Activated CD4-positive, alpha-beta memory T cell treated with anti-CD3 and anti-CD28 coated beads, Interleukin-2, amount 10 ng/mL, durations not matched to agents 7 days and 5 days (primary cell): ENCODE results near the gene TEAD1. TPM values are rescaled to one million over a fixed set of nuclear protein-coding genes. Genes with fewer than 3 reads are reported as not detected.
A peak's percentile ranks its signal among the peaks of the same experiment; 100 is the strongest.

Source experiments
- CTCF ChIA-PET: fragments of 350-600 bp; sonication (Branson Sonifier 250); formaldehyde crosslinking; loops from one replicate; lab custom pipeline; 2021; ENCODE audit warnings: antibody characterized with exemption, inconsistent platforms; lab: Charles Lee
- POLR2A ChIA-PET: fragments of 350-600 bp; sonication (Branson Sonifier 250); formaldehyde crosslinking; loops from one replicate; lab custom pipeline; 2021; ENCODE audit warnings: antibody characterized with exemption; lab: Charles Lee
- DNase-seq: peaks from one replicate; pipeline ENCODE4 v3.0.0-alpha.2; 2020
- H3K27ac Mint-ChIP-seq: one replicate; pipeline ENCODE4 v1.8.0; 2021; ENCODE audit warnings: mild to moderate bottlenecking, mixed read lengths
- H3K27me3 Mint-ChIP-seq: one replicate; pipeline ENCODE4 v1.8.0; 2021; ENCODE audit warnings: mixed read lengths
- H3K36me3 Mint-ChIP-seq: one replicate; pipeline ENCODE4 v1.8.0; 2021; ENCODE audit warnings: low read depth, mixed read lengths
- H3K4me1 Mint-ChIP-seq: one replicate; pipeline ENCODE4 v1.8.0; 2021; ENCODE audit warnings: mixed read lengths
- H3K4me3 Mint-ChIP-seq: one replicate; pipeline ENCODE4 v1.8.0; 2021; ENCODE audit warnings: mild to moderate bottlenecking, mixed read lengths
- H3K9me3 Mint-ChIP-seq: one replicate; pipeline ENCODE4 v1.8.0; 2021; ENCODE audit warnings: mixed read lengths
- total RNA-seq, 2 experiments: library from RNA; stranded (reverse); gene quantifications; one replicate each; pipeline ENCODE4 v1.2.3, GENCODE V29; 2021

The TEAD1 gene
- 1 to 10 TPM in 1 of 2 experiments, under 1 TPM in 1; 0.98 to 1.0 TPM for total RNA-seq

DNA sequence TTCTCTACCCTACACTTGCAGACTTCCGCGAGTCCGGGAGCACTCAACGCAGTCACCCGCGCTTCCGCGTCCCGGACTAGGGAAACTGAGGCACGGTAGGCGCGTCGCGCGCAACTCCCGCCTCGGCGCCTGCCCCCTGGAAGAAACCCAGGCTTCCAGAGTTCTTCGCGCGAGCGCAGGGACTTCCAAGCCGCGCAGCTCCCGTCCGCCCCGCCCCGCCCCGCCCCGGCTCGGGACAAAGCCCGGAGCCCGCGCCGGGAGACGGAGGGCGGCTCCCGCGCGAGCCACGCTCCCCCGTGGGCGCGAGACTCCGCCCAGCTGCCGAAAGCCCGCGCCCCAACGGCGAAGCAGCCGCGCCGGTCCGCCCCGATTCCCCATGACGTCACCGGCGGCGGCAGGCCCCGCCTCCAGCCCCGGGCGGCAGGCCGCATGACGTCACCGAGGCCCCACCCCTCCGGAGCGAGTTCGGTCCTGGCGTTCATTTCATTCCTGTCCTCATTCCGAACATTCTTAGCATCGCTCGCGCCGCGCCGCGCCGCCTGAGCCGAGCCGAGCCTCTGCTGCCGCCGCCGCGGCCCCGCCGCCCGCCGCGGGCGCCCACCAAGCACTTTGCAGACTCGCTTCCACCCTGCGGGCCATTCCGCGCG, at the start of gene TEAD1:
Gene TEAD1, plus strand, starts transcription at position 498 of the 647 bp plus-strand sequence.
- Mint-ChIP-seq H3K27ac (peak within 1 kb of the TSS; percentile 34), H3K27me3 (peaks cover 58% of the 10 kb centered on the region), H3K36me3 (no peaks in the 10 kb centered on the region), H3K9me3 (no peaks in the 10 kb centered on the region), H3K4me3 (peak within 1 kb of the TSS; percentile 78), H3K4me1 (peaks cover 11% of the 10 kb centered on the region)
- ChIA-PET CTCF (interaction anchor here (1.0 kb wide), 1 partner anchor 215 kb away, joined by 3 read pairs; no protein-coding TSS in a partner anchor), POLR2A (no interaction called here)
- DNase-seq = peak; percentile 91

DNA sequence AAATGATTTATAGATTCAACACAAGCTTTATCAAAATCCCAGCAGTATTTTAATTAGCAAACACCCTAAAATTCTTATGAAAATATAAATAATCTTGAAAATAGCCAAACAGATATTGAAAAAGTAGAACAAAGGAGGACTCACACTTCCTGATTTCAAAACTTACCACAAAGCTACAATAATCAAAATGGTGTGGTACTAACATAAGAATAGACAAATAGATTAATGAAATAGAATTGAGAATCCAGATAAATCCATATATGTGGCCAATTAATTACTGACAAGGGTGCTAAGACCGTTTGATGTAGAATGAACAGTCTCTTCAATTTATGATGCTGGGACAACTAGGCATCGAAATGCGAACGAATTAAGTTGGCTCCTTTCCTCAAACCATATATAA, 49.6 kb upstream of the TEAD1 start:
- H3K27me3 Mint-ChIP-seq = peaks cover 5% of the 10 kb centered on the region
- no peaks in the 10 kb centered on the region for H3K4me1 Mint-ChIP-seq
- H3K36me3 Mint-ChIP-seq = no peaks in the 10 kb centered on the region
- CTCF ChIA-PET = interaction anchor here (1.7 kb wide), 1 partner anchor 25 kb away, joined by 5 read pairs; no protein-coding TSS in a partner anchor
- no peak overlapping the region for H3K27ac Mint-ChIP-seq
- DNase-seq = no peak
- H3K9me3 Mint-ChIP-seq = peaks cover 7% of the 10 kb centered on the region
- no peak overlapping the region for H3K4me3 Mint-ChIP-seq
- POLR2A ChIA-PET = no interaction called here

DNA sequence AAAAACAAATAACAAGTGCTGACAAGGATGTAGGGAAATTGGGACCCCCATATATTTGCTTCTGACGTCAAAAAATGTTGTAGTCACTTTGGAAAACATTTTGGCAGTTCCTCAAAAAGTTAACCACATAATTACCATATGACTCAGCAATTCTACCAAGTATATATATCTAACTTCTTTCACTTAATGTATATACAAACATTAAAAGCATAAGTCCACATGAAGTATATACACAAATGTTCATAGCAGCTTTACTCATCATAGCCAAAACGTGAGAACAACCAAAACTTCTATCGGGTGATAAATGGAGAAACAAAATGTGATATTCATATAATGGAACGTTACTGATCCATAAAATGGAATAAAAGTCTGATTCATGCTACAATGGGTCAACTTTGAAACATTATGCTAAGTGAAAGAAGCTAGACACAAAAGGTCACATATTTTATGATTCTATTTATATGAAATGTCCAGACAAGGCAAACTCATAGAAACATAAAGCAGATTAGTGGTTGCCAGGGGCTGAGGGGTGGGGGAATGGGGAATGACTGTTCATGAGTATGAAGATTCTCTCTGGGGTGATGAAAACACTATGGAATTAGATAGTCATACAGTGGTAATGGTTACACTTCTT, 48.7 kb upstream of the TEAD1 start:
- no peaks in the 10 kb centered on the region for H3K36me3 Mint-ChIP-seq
- no peaks in the 10 kb centered on the region for H3K4me1 Mint-ChIP-seq
- no peak for DNase-seq

GRCh38 chr11:12626616-12627015, 47.6 kb upstream of the TEAD1 start:
- POLR2A ChIA-PET = no interaction called here
- CTCF ChIA-PET = no interaction called here
- Mint-ChIP-seq H3K9me3 (peaks cover 7% of the 10 kb centered on the region), H3K27me3 (peaks cover 1% of the 10 kb centered on the region), H3K27ac (no peak overlapping the region), H3K4me1 (no peaks in the 10 kb centered on the region), H3K36me3 (no peaks in the 10 kb centered on the region), H3K4me3 (no peak overlapping the region)
- DNase-seq = no peak

More for the DNA sequence above, 48.7 kb upstream of the TEAD1 start:
- Mint-ChIP-seq H3K4me3 (no peak overlapping the region), H3K9me3 (peaks cover 7% of the 10 kb centered on the region), H3K27ac (no peak overlapping the region), H3K27me3 (peaks cover 5% of the 10 kb centered on the region)
- CTCF ChIA-PET = no interaction called here
- POLR2A ChIA-PET = no interaction called here

DNA sequence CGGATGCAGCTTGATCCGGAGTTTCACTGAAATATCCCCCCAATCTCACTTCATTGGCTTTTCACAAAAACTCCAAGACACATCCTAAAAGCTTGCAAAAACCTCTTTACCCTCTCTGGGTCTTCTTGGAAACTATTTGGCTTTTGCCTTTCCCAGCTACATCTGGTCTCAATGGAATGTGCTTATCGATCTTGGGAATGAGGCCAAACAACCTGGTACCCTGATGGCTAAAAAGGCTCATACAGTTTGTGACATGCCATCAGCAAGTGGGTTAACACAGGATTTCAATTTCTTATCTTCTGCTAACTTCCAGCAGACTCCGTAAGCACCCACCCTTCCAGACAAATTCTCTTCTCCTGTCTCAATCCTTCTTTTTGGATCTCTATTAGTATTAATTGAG, 45.9 kb upstream of the TEAD1 start:
- H3K4me3 Mint-ChIP-seq = no peak overlapping the region
- peaks cover 7% of the 10 kb centered on the region for H3K9me3 Mint-ChIP-seq
- ChIA-PET CTCF (no interaction called here), POLR2A (no interaction called here)
- H3K36me3 Mint-ChIP-seq = no peaks in the 10 kb centered on the region
- H3K27ac Mint-ChIP-seq = no peak overlapping the region
- no peaks in the 10 kb centered on the region for H3K4me1 Mint-ChIP-seq
- no peak for DNase-seq
- no peaks in the 10 kb centered on the region for H3K27me3 Mint-ChIP-seq

DNA sequence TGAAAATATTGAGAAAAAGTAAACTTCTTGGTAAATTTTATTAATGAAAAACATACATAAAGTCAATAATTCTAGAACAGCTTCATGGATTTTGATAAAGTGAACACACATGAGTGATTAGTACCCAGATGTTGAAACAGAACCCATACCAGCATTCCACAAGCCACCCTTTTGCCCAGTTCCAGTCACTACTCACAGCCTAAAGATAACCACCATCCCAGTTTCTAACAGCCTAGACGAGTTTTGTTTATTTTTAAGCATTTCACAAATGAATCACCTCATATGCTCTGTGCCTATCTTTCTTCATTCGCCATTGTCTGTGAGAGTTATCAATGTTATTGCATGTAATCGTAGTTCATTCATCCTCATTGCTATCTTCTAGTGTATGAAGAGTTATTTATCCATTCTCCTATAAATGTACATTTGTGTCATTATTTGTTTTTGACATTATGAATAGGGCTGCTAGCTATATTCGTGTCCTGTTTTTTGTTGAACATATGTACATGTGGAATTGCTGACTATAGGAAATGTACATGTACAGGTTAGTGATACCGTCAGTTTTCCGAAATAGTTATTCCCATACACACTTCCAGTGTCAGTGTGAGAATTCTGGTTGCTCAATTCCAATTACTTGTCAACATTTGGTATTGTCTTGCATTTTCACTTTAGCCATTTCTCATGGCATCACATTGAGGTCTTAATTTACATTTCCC, 44.5 kb upstream of the TEAD1 start:
- Mint-ChIP-seq H3K4me1 (no peaks in the 10 kb centered on the region), H3K4me3 (no peak overlapping the region), H3K27ac (no peak overlapping the region), H3K9me3 (no peaks in the 10 kb centered on the region), H3K36me3 (no peaks in the 10 kb centered on the region), H3K27me3 (peaks cover 2% of the 10 kb centered on the region)
- DNase-seq = no peak
- POLR2A ChIA-PET = no interaction called here
- CTCF ChIA-PET = no interaction called here

DNA sequence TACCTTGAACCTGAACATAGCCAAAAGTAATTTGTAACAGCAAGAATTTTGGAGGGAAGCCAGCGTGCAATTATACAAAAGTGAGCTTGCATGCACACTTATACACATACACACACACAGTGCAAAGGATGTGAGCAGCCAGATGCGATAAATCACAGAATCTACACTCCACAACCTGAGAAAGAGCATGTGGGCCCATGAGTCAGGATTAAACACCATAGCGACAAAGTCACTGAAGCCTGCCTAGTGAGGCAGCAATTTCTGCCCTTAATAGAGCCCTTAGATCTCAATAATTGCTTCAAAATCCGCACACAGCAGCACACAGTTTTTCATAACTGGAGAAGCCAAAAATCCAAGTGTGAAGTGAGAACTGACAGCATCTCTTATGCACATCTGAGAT, 42.6 kb upstream of the TEAD1 start:
- no peak for DNase-seq

GRCh38 chr11:12634329-12634728, 39.9 kb upstream of the TEAD1 start:
- no peak overlapping the region for H3K4me3 Mint-ChIP-seq
- POLR2A ChIA-PET = no interaction called here
- no peak overlapping the region for H3K27ac Mint-ChIP-seq
- no peak for DNase-seq
- H3K27me3 Mint-ChIP-seq = peaks cover 2% of the 10 kb centered on the region
- CTCF ChIA-PET = no interaction called here
- no peaks in the 10 kb centered on the region for H3K36me3 Mint-ChIP-seq
- H3K9me3 Mint-ChIP-seq = no peaks in the 10 kb centered on the region
- no peaks in the 10 kb centered on the region for H3K4me1 Mint-ChIP-seq

More for the DNA sequence above, 42.6 kb upstream of the TEAD1 start:
- Mint-ChIP-seq H3K4me1 (no peaks in the 10 kb centered on the region), H3K27me3 (peaks cover 2% of the 10 kb centered on the region), H3K9me3 (no peaks in the 10 kb centered on the region), H3K4me3 (no peak overlapping the region), H3K27ac (no peak overlapping the region), H3K36me3 (no peaks in the 10 kb centered on the region)
- ChIA-PET CTCF (no interaction called here), POLR2A (no interaction called here)

GRCh38 chr11:12636871-12637410, 37.3 kb upstream of the TEAD1 start:
- Mint-ChIP-seq H3K9me3 (no peaks in the 10 kb centered on the region), H3K4me1 (no peaks in the 10 kb centered on the region), H3K36me3 (peaks cover 2% of the 10 kb centered on the region), H3K27me3 (peaks cover 2% of the 10 kb centered on the region), H3K27ac (no peak overlapping the region), H3K4me3 (no peak overlapping the region)
- CTCF ChIA-PET = no interaction called here
- DNase-seq = no peak
- POLR2A ChIA-PET = no interaction called here

DNA sequence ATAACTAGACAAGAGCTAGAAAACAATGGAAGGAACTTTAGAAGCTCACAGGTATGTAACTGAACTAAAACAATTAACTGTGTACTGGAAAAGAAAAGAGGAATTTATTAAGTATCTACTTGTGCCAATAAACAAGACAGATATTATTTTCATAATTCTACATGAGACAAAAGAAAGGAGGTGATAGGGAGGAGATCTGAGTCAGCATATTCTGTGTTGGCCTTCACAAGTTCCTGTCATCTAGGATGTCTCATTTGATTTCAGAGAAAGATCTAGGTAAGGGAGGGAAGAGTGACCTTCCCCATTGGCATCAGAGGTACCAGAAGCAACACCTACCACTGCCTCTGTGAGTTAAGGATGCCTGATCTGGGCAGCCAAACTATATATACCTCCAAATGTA, 34.8 kb upstream of the TEAD1 start:
- CTCF ChIA-PET = no interaction called here
- H3K36me3 Mint-ChIP-seq = peaks cover 2% of the 10 kb centered on the region
- H3K27me3 Mint-ChIP-seq = no peaks in the 10 kb centered on the region
- no peaks in the 10 kb centered on the region for H3K9me3 Mint-ChIP-seq
- no peaks in the 10 kb centered on the region for H3K4me1 Mint-ChIP-seq
- no peak for DNase-seq
- H3K4me3 Mint-ChIP-seq = no peak overlapping the region
- no peak overlapping the region for H3K27ac Mint-ChIP-seq
- POLR2A ChIA-PET = no interaction called here

GRCh38 chr11:12640355-12640754, 33.9 kb upstream of the TEAD1 start:
- Mint-ChIP-seq H3K36me3 (peaks cover 2% of the 10 kb centered on the region), H3K27ac (no peak overlapping the region), H3K9me3 (no peaks in the 10 kb centered on the region), H3K27me3 (peaks cover 1% of the 10 kb centered on the region), H3K4me1 (no peaks in the 10 kb centered on the region), H3K4me3 (no peak overlapping the region)
- CTCF ChIA-PET = no interaction called here
- POLR2A ChIA-PET = no interaction called here
- no peak for DNase-seq

DNA sequence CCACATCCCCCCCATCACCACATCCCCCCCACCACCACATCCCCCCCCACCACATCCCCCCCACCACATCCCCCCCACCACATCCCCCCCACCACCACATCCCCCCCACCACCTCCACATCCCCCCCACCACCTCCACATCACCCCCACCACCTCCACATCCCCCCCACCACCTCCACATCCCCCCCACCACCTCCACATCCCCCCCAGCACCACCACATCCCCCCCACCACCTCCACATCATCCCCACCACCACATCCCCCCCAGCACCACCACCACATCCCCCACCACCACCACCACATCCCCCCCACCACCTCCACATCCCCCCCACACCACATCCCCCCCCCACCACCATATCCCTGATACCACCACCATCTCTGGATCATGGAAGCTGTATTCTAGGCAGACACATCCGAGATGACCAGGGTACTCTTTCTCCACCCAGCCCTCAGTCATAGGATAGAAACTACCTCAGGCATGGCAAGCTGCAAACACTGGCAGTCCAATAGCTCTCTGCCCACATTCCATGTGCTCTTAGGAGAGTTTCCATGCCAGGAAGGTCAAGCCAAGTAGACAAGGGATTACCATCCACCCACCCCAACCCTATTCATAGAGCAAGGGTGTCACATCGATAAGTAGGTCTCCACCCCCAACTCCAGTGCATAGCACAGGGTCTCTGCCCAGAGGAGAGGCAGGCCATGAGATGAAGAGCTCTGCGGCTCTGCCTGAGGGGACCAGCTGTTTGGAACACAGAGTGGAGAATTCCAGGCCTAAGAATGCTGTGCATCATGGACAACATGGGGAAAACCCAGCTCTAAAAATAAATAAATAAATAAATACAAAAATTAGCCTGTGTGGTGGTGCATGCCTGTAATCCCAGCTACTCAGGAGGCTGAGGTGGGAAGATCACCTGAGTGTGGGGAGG, 33.0 kb upstream of the TEAD1 start:
- ChIA-PET CTCF (no interaction called here), POLR2A (no interaction called here)
- Mint-ChIP-seq H3K36me3 (peaks cover 2% of the 10 kb centered on the region), H3K27me3 (peaks cover 1% of the 10 kb centered on the region), H3K9me3 (no peaks in the 10 kb centered on the region), H3K4me1 (no peaks in the 10 kb centered on the region), H3K27ac (no peak overlapping the region), H3K4me3 (no peak overlapping the region)
- no peak for DNase-seq
